Measurements from ENCODE around the gene GID4.

DNA sequence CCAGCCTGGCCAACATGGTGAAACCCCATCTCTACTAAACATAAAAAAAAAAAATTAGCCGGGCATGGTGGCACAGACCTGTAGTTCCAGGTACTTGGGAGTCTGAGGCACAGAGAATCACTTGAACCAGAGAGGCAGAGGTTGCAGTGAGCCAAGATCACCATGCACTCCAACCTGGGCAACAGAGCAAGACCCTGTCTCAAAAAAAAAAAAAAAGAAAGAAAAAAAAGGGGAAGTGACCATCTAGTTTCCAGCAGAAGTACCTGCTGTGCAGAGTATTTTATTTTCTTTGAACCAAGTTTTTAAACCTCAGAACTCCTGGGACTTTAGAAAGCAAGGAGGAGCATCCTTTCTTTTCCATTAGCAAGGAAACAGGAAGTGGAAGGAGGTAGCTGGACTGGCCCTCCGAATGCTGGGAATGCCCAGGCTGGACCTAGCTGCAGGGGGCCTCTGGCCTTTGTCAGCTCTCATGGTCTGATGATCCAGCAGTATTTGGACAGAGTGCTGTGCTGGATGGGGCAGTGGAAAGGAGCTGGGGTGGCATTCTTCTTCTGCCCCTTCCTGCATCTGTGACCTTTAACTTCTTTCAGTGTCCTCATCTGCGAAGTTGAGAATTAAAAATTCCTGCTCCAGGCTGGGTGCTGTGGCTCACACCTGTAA lies 6.6 kb downstream of the GID4 start:
- TF ChIP-seq, protein P1, sequence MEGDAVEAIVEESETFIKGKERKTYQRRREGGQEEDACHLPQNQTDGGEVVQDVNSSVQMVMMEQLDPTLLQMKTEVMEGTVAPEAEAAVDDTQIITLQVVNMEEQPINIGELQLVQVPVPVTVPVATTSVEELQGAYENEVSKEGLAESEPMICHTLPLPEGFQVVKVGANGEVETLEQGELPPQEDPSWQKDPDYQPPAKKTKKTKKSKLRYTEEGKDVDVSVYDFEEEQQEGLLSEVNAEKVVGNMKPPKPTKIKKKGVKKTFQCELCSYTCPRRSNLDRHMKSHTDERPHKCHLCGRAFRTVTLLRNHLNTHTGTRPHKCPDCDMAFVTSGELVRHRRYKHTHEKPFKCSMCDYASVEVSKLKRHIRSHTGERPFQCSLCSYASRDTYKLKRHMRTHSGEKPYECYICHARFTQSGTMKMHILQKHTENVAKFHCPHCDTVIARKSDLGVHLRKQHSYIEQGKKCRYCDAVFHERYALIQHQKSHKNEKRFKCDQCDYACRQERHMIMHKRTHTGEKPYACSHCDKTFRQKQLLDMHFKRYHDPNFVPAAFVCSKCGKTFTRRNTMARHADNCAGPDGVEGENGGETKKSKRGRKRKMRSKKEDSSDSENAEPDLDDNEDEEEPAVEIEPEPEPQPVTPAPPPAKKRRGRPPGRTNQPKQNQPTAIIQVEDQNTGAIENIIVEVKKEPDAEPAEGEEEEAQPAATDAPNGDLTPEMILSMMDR (IDR thresholded peaks at IDR 0.05; ENCODE audit: borderline replicate concordance, extremely low read depth, low read length, poor library complexity, severe bottlenecking) = no peak
- TF ChIP-seq EZH2 (IDR thresholded peaks at IDR 0.05; ENCODE audit: borderline replicate concordance, low read depth, low read length, severe bottlenecking) = no peak

Measured in DND-41 (cell line).